Measurements from ENCODE around the gene GPBP1L1. TPM values are rescaled to one million over a fixed set of nuclear protein-coding genes. Genes with fewer than 3 reads are reported as not detected.

Gene GPBP1L1
- total and polyA plus RNA-seq, 9 of the 15 experiments (the other 6 are each of a cell fraction or from before 2014, with no cell fraction given) = 86.0 to 216 (median 138) TPM

- TF ChIP-seq PHF8 (IDR thresholded peaks at IDR 0.05; ENCODE audit: borderline replicate concordance, low read length) (peak; percentile 90), POLR2B (IDR thresholded peaks at IDR 0.05; ENCODE audit: low read depth, partially characterized antibody) (peak; percentile 87), NCOA1 (IDR thresholded peaks at IDR 0.05; ENCODE audit: low read depth) (peak; percentile 6; the same call in 1 of the 2 replicates), PML (IDR thresholded peaks at IDR 0.05; ENCODE audit: low read length) (peak; percentile 71), JUND (IDR thresholded peaks at IDR 0.05; ENCODE audit: borderline replicate concordance, low read depth, low read length) (no peak), JUND (tag; IDR thresholded peaks at IDR 0.05; ENCODE audit: borderline replicate concordance, low read depth, low read length) (peak; percentile 10; the same call in 1 of the 3 replicates), RBFOX2 (IDR thresholded peaks at IDR 0.05; ENCODE audit: low read depth, low read length) (peak; percentile 96), SIX5 (IDR thresholded peaks at IDR 0.05; ENCODE audit: borderline replicate concordance in 1 of 2, insufficient read depth in 1 of 2, low read depth in 1 of 2, low read length in 2 of 2) (0 out of 4 replicates have a peak, but pooled peaks of 1 of the 2 experiments have one; percentile 17), NCOA4 (IDR thresholded peaks at IDR 0.05; ENCODE audit: partially characterized antibody) (no peak), HNRNPLL (IDR thresholded peaks at IDR 0.05; ENCODE audit: low read depth, low read length, poor library complexity, severe bottlenecking) (peak; percentile 98), SAP30 (IDR thresholded peaks at IDR 0.05; ENCODE audit: borderline replicate concordance, insufficient read depth, low read depth, low read length, poor library complexity, severe bottlenecking) (peak; percentile 29), GTF2E2 (tag; IDR thresholded peaks at IDR 0.05) (no peak; the same call in 1 of the 2 replicates), CSDE1 (IDR thresholded peaks at IDR 0.05) (no peak), ZFPM2 (CRISPR knock-in tag; IDR thresholded peaks at IDR 0.05) (peak; percentile 80; the same call in 1 of the 2 replicates), SNRNP70 (optimal IDR thresholded peaks at IDR 0.05; ENCODE audit: low read depth, low read length) (peak; percentile 54), TAF7 (tag; IDR thresholded peaks at IDR 0.05) (peak; percentile 57; the same call in 1 of the 2 replicates), ZNF586 (CRISPR knock-in tag; conservative IDR thresholded peaks at IDR 0.05) (peak; percentile 50; the same call in 1 of the 2 replicates), ZBED1 (IDR thresholded peaks at IDR 0.05) (0 out of 2 replicates have a peak, but pooled peaks have one; percentile 84), RNF2 (IDR thresholded peaks at IDR 0.05) (no peak; the same call in 1 of the 2 replicates), MXI1 (IDR thresholded peaks at IDR 0.05; ENCODE audit: low read depth, low read length) (0 out of 2 replicates have a peak, but pooled peaks have one; percentile 18), ATF7 (IDR thresholded peaks at IDR 0.05) (0 out of 2 replicates have a peak, but pooled peaks have one; percentile 22), FOXO4 (CRISPR knock-in tag; IDR thresholded peaks at IDR 0.05) (peak; percentile 85), ATF3 (IDR thresholded peaks at IDR 0.05) (no peak), ATF3 (CRISPR knock-in tag; conservative IDR thresholded peaks at IDR 0.05) (peak; percentile 58; the same call in 1 of the 2 replicates), VEZF1 (CRISPR knock-in tag; IDR thresholded peaks at IDR 0.05) (peak; percentile 93), ZNF133 (CRISPR knock-in tag; IDR thresholded peaks at IDR 0.05) (0 out of 2 replicates have a peak, but pooled peaks have one; percentile 59)
Observed at GRCh38 chr1:45686288-45687013, at the start of gene GPBP1L1 (continued).

All from K562 (cell line).